NCI-H1092 treated with DMSO at 0.1 percent for 48 hours (cell line): ENCODE measurements around the gene TAOK3.
A peak's percentile ranks its signal among the peaks of the same experiment; 100 is the strongest.
"Not testable (repeated sequence)": the region's sequence is repeated elsewhere in the genome, so short reads cannot be mapped to it uniquely, and the experiment has no call there.

Experiments
- DNase-seq: peaks from one replicate; lab custom pipeline; 2025; lab: John Stamatoyannopoulos, UW

The TAOK3 gene

DNA sequence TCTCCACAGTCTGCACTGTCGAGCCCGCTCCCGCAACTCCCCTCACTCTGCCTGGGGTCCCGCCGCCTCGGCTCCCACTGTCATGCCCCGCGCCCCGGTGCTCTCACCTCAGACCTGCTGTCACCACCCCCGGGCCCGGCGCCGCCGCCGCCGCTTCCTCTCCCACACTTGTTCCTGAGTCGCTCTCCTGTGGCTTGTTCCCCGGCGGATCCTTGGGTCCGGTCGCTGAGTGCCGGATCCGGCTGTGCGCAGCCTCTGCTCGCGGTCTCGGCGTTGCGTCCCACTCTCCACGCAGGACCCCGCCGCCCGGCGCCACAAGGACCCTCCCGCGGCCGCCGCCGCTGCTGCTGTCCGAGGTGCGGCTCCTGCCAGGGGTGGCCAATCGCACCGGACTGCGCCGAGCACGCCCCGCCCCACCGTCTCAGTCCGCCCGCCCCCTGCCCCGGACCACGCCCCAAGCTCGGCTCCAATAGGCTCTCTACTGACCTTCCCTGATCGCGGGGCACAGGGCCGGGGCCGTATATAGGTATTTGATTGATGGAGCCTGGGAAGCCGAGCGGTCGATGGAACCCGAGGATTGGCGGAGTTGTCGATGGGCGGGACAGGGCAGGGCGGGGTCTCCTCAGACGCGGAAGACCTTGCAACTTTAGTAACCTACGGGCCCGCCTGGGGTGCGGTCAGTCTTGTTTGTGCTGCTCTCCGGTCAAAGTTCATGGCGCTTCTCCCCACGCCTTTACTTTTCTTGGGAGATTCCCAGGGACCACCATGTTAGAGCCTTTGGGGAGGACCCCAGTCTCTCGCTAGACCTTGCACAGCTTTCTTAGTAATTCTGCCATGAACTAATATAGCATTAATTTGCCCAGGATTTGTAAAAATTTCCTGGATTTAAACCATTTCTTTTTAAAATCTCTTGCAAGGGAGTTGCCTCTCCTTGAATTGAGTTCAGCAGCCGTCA is at the start of gene TAOK3:
Gene TAOK3 (minus strand): TSS at position 367 of the 955 bp plus-strand sequence. CDS start 117,340 bp downstream, outside the sequence.
- DNase-seq, result peak; percentile 96

DNA sequence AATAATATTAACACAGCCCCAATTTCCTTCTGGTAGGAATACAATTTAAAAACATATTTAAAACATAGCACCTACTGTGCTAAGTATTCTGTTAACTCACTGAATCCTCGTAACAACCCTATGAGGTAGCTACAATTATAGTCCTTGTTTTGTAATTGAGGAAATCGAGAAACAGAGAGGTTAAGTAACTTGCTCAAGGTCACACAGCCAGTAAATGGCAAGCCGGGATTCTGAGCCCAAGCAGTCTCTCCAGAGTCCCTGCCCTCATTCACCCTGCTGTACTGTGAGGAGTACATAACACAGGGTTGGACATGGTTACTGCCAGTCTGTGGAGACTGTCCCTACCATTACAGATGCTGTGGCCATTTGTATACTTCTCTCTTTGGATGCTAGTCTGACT is 48.0 kb upstream of the TAOK3 start:
- DNase-seq, result no peak

DNA sequence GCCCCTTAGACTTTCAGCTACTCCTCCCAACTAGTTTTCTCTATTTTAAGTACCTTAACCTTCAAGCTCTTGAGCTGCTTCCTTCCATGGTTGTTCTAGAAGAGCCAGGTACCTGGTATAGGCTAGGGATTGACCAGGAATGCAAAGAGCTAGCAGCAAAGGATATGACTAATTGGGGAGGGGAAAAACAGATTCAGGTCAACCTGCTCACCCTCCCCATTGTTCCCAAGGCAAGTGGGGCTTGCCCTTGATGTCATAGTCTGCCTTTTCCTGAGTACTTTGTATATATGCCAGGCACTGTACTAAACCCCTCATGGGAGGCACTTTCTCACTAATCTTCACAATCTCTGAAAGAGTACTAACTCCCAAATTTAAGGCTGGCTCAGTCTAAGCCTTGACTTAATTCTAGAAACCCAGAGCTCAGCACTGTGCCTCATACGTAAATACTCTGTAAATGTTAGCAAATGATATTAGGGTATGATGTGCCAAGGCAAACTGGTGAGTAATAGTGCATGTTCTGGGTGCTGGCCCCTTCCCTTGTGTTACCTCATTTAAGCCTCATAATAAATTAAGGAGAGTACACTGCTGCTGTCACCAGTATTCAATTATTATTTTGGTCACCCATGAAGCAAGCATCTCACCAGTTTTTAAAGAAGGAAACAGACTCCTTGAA is 45.8 kb upstream of the TAOK3 start:
- no peak for DNase-seq

DNA sequence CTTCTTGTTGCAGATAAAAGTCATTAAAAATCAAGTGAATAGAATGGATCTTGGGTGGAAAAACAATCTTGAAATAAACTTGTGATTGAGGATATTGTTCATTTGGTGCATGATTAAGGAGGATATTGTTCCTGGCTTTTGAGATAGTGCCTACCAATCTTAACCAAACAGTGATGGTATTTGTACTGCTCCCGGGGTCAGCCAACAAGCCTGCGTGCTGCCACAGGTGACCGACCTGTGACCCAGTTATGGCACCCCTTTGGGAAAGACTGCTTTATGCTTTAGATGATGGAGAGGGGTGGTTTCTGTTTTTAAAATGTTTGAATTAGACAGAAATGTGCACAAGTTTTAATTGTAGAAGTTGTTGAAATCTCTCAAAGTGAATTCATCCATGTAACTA is 45.2 kb upstream of the TAOK3 start:
- DNase-seq, result no peak

DNA sequence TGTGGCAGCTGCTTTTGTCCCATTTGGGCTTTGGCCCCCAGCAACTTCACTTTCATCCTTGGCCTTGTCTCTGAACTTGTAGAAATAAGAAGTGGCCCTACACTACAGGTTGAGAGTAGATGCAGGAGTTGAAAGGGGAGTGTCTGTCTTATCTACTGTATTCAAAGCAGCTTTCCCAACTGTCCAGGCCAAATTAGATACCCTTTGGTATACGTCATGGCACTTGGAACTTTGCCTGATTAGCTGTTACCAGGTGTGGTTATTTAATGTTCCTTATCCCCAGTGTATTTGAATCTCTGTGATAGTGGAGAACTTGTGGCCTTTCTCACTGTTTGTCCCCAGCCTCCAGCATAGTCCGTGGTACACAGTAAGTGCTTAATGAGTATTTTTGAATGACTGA is 37.1 kb upstream of the TAOK3 start:
- no peak for DNase-seq

DNA sequence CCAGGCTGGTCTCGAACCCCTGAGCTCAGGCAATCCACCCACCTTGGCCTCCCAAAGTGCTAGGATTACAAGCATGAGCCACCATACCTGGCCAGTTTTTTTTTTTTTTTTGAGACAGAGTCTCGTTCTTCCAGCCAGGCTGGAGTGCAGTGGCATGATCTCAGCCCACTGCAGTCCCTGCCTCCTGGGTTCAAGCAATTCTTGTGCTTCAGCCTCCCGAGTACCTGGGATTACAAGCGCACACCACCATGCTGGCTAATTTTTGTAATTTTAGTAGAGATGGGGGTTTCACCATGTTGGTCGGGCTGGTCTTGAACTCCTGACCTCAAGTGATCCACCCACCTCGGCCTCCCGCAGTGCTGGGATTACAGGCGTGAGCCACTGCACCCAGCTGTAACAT is 35.5 kb upstream of the TAOK3 start:
- not testable (repeated sequence) for DNase-seq

DNA sequence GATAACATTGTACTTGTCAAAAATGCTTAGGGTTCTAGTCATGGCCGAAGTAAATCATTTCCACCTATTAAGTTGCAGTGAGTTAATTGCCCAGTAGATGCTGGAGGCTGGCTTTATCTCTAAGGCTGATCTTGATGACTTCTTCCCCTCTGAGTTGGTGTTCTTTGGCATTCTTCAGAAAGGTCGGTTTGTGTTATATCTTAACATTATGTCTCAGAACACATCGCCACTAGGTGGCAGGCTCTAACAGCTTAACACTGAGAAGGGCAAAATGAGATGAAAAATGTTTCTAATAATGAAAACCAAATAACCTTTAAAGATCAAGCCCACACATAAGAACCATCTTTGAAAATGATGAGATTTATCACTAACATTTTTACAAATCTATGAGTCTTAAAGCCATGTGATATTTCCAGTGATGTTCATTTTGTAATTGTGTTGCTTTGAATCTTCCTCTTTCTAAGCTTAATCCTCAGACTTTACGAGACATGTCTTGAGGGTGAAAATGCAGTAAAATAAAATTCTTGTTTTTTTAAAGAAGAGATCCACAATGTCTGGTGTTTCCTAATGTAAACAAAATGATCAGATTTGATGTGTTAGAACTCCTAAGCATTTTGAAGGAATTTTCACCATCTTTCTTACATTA is 32.3 kb upstream of the TAOK3 start:
- peak; percentile 18 for DNase-seq

DNA sequence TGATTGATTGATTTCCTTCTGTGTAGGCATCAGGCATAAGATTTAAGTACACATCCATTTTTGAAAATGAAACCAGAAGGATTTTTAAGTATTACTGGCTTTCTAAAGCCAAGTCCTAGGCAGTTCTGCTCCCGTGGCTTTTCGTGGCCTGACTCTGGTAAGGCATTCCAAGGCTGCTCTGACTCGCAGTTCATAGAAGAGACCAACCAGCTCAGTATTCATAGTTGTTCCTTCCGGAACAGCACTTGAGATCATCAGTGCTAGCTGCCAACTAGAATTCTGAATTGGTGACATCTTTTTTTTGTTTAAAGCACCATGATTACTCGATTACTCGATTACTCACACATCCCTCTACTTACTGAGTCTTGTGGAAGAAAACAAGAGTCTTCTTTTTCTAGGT is 29.5 kb upstream of the TAOK3 start:
- DNase-seq, result no peak

DNA sequence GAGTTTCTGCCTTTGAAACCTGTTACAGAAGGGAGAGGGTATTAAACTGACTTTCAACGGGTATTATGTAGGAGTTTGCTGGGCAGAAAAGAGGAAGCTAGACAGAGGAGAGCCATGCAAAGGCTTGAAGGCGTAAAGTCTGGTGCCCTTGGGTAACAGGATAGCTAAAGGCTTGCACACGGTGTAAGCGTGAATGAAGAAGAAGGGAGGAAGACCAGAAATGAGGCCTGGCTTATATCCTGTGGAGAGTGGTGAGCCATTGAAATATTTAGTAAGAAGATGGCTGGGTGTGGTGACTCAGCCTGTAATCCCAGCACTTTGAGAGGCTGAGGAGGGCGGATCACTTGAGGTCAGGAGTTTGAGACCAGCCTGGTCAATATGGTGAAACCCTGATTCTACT is 26.2 kb upstream of the TAOK3 start:
- DNase-seq, result no peak

DNA sequence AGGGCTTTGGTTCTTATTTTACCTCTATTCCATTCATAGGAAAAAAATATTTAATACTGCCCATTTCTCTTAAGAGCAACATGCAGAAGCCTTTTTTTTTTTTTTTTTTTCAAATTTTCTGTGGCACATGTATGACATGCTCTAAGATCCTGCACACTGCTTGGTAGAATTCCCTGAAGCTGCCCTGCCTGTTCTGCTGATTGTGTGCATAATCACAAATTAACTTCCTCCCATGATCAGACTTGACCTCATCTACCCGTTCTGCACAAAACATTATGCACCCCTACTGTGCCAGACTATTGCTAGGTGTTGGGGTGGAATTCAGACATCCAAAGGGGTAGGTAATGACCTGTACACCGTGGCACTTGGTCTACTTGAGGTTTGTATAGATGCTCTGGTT is 25.8 kb upstream of the TAOK3 start:
- DNase-seq, result no peak

DNA sequence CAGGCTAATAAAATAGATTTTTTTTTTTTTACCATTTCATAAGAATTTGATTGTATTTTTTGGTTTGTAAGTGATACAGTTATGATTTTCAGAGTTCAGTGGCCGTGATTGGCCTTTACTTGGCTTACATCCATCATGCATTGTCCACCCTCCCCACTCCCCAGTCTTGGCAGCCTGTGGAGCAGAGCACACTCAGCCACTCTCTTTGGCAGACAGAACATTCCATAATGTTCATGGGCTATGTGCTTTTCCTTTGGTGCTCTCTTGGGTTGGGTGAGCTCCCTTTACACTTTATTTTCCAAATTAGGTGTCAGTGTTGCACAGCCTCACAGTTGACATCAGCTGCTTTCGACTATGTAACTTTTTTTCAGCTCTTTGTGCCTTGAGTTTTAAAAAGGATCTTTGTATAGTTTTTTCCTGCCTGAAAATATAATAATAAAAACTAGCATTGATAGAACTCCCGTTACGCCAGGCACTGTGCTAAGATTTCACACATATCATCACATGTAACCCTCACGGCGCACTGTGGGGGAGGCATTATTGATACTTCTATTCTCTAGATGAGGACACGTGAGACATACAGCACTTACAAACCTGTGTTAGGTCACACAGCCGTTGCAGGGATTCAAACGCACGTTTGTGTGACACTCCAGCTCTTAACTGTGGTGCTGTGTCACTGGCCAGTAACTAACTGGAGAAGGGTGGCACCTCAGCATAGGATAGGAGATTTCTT is 25.2 kb upstream of the TAOK3 start:
- DNase-seq, result no peak

DNA sequence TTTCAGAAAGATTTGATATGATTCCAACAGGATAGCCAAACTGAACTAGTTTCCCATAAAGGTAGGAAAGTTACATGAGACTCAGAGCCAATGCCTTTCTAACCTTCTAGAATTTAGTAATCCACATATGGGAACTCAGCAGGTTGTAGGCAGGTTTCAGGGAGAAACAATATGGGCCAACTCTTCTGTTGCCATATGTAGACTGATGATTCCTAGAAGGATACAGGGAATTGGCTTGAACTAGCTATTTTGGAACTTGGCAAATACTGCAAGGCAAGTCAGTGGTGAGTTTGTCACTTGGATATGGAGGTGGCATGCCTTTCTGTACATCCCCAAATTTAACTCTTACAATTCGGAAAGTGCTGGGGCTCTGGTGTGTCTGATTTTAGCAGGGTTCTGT is 19.1 kb upstream of the TAOK3 start:
- no peak for DNase-seq

DNA sequence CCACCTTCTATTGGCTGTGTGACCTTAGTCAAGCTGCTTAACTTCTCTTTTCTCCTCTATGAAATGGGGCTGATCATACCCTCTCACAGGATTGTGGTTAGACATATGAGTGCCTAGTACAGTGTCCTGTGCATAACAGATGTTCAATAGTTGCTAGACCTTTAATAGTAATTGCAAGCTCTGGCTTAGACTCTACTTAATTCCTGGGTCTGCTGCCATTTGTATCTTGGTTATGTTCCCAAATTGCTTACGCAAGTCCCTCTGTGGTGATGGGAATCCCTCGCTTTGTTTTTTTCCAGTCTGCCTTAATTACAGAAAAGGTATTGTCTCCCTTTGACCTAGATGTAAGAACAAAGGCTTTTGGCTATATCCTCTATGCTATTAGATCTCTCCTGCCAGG is 18.7 kb upstream of the TAOK3 start:
- no peak for DNase-seq

DNA sequence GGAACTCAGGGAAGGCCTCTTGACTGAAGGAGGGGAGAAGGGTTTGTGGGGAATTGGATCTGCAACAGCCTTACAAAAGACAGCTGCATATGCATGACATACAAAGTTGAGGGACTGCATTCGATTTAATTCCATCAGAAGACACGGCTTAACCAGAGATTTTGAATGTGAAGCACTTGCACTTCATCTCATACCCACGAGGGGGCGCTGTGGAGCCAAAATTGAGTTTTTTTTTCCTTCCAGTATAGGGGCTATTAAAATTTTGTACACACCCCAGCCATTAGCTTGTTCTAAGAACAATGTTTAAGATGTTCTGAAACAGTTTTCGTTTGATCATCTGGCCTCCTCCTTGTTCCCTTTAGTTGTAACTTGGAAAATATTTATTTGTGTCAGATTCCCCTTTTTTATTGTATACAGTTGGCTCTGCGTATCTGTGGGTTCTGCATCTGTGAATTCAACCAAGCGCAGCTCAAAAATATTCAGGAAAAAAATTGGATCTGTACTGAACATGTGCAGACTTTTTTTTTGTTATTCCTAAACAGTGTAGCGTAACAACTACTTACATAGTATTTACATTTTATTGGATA is 5.3 kb upstream of the TAOK3 start:
- peak; percentile 32 for DNase-seq

DNA sequence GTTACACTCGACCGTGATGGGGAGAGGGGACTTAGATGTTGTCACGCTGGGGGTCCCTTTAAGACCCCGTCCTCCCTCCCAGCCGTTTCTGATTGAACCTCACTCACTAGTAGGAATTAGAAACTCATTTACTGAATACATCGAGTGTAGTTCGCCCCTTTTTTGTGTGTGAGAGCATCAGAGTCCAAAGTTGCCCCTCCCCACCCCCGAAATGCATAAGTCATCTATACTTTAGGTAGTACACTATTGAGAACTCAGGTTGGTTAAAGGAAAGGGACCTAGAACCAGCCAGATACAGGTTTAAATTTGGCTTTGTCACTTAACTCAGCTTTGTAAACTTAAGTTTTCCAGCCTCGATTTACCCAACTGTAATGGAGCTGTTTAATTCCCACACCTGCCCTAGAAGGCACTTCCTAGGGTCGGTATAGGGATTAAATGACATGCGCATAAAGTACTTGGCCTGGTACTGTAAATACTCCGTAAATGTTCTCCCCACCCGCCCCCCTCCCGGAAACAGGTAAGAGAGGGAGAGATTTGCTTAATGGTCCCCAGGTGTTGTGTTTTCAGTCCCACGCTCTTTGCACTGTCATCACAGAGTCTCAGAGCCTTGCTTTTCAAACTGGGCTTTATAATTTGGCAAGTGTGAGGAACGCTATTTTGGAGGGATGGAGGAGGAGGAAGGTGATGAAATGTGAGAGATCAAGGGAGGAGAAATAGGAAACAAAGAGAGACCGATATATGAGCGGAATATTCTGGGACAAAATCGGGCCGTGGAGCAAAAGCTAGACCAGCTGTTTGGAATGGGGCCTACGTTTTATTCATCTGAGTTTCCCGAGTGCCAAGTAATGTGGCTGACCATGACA is 4.5 kb upstream of the TAOK3 start:
- no peak for DNase-seq

DNA sequence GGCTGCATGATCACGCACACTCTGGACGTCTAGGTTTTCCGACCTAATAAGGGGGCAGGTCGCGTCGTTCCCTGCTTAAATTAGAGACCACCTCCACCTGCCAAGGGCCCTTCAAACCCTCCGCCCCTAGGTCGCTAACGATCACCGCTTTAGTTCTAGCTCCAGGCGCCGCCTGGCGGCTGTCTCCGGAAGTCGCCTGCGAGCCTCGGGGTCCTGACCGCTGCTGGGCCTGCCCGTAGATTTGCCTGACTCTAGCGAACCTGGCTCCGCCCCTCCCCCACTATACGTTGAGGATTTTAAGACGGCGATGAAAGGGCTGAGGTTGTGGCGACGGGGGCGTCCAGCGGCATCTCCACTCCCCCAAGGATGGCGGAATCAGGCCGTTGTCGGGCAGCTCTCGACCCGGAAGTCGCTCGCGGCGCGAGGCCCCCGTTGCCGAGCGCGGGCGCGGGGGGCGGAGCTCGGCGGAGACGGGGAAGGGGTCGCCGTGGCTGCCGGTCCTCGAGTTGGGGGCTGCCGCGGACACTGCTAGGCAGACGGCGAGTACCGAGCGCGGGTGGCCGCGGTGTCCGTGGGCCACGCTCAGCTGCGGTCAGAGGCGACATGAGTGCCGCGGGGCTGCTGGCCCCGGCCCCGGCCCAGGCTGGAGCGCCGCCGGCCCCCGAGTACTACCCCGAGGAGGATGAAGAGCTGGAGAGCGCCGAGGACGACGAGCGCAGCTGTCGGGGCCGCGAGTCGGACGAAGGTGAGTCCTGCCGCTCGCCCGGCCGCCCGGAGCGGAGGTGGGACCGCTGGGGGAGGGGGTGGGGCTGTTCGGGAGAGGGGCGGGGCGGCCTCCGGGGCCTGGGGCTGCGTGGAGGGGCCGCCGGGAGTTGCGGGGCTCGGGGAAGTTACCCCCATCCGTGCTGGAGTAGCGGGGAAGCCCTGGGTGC is 3.6 kb upstream of the TAOK3 start, which contains the start of gene SUDS3:
Gene SUDS3 (plus strand): TSS at position 467 of the 932 bp plus-strand sequence. CDS start 137 bp downstream, at position 604.
- peak; percentile 85 for DNase-seq

DNA sequence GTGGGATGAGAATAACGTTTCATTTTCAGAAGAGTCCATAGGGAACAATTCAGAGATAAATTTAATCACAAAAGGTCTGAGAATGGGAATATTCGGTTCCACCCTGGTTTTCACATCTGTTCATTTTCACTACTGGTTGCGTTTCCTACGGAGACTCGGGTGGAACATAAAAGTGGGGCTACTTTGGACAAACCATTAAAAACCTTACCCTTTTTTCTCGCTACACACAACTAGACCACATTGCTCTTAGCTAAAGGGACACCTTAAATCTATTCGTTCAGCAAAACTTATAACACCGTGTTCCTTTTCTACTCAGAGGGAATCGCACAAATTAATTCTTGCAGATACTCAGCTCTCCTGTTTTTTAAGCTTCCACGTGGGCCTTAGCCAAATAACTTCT is 2.6 kb upstream of the TAOK3 start:
- DNase-seq, result no peak

DNA sequence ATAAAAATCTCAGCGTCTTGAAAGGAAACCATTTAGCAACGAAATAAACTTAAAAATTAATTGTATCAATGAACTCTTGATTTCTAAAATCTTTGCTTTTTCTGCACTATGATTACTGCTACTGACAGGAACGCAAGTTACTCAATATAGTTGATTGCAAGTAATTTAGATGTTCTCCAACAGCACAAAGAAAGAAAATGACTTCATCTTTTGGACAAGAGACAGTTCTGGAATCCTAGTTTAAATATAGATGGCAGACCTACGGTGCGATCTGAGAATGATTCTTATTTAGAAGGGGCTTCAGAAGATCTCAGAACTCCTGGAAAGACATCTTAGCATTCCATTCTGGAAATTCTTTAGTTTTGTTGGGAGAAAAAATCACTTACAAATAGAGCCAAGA is 2.2 kb upstream of the TAOK3 start:
- DNase-seq, result no peak

DNA sequence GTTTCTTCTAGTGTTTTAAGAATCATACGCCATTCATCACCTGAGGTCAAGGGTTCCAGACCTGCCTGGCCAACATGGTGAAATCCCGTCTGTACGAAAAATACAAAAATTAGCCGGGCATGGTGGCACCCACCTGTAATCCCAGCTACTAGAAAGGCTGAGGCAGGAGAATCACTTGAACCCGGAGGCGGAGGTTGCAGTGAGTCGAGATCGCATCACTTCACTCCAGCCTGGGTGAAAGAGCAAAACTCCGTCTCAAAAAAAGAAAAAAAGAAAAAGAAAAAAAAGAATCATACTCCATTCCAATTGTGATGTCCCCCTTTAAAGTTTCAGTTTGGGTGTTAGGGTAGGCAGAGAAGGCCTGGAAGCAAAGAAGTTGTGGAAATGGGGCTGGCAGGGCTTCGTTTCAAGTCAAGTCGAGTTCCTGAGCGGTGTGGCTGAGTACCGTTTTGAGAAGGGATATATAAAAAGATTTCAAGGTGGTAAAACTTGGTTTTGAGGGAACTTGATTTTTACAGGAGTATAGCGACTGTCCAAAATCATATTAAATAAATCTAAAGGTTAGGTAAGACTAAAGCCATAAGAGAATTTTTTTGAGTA is 1.5 kb upstream of the TAOK3 start:
- DNase-seq, result no peak
